ENCODE data around the gene SLC38A9. TPM values are rescaled to one million over a fixed set of nuclear protein-coding genes. Genes with fewer than 3 reads are reported as not detected.
"Not testable (repeated sequence)": the region's sequence is repeated elsewhere in the genome, so short reads cannot be mapped to it uniquely, and the experiment has no call there.

Gene SLC38A9
- total RNA-seq, 1 donor from 2014 or later, result 49.9 TPM

GRCh38 chr5:55699041-55699688 is 13.0 kb downstream of the SLC38A9 start:
- no peak overlapping the region for H3K4me3 Mint-ChIP-seq (ENCODE audit: low read depth)

GRCh38 chr5:55696704-55697103 is 15.4 kb downstream of the SLC38A9 start:
- not testable (repeated sequence) for H3K9me3 Mint-ChIP-seq (ENCODE audit: low read depth); H3K4me1 Mint-ChIP-seq (ENCODE audit: low read depth); DNase-seq (ENCODE audit: low spot score, unreplicated experiment); H3K4me3 Mint-ChIP-seq (ENCODE audit: low read depth); H3K27me3 Mint-ChIP-seq
- Mint-ChIP-seq H3K27ac (peak overlapping the region; percentile 29), H3K36me3 (ENCODE audit: insufficient read depth) (peaks cover 28% of the 10 kb centered on the region)

More at GRCh38 chr5:55699041-55699688, 13.0 kb downstream of the SLC38A9 start:
- DNase-seq (ENCODE audit: low spot score, unreplicated experiment), result no peak
- H3K4me1 Mint-ChIP-seq (ENCODE audit: low read depth), result no peaks in the 10 kb centered on the region
- H3K27ac Mint-ChIP-seq, result no peak overlapping the region
- H3K9me3 Mint-ChIP-seq (ENCODE audit: low read depth), result no peaks in the 10 kb centered on the region
- no peak for TF ChIP-seq CTCF (IDR thresholded peaks at IDR 0.05; ENCODE audit: unreplicated experiment)
- peaks cover 33% of the 10 kb centered on the region for H3K36me3 Mint-ChIP-seq (ENCODE audit: insufficient read depth)
- no peaks in the 10 kb centered on the region for H3K27me3 Mint-ChIP-seq

GRCh38 chr5:55694152-55694830 is 17.8 kb downstream of the SLC38A9 start:
- no peak overlapping the region for H3K4me3 Mint-ChIP-seq (ENCODE audit: low read depth)

GRCh38 chr5:55692509-55692908 is 19.6 kb downstream of the SLC38A9 start:
- no peak for TF ChIP-seq CTCF (IDR thresholded peaks at IDR 0.05; ENCODE audit: unreplicated experiment)
- H3K36me3 Mint-ChIP-seq (ENCODE audit: insufficient read depth), result peaks cover 16% of the 10 kb centered on the region
- no peak overlapping the region for H3K27ac Mint-ChIP-seq
- H3K27me3 Mint-ChIP-seq, result no peaks in the 10 kb centered on the region
- no peak overlapping the region for H3K4me3 Mint-ChIP-seq (ENCODE audit: low read depth)
- H3K9me3 Mint-ChIP-seq (ENCODE audit: low read depth), result no peaks in the 10 kb centered on the region
- no peak for DNase-seq (ENCODE audit: low spot score, unreplicated experiment)
- peaks cover 17% of the 10 kb centered on the region for H3K4me1 Mint-ChIP-seq (ENCODE audit: low read depth)

More at GRCh38 chr5:55694152-55694830, 17.8 kb downstream of the SLC38A9 start:
- Mint-ChIP-seq H3K36me3 (ENCODE audit: insufficient read depth) (peaks cover 18% of the 10 kb centered on the region), H3K4me1 (ENCODE audit: low read depth) (peaks cover 17% of the 10 kb centered on the region), H3K27ac (no peak overlapping the region), H3K9me3 (ENCODE audit: low read depth) (no peaks in the 10 kb centered on the region), H3K27me3 (no peaks in the 10 kb centered on the region)
- no peak for DNase-seq (ENCODE audit: low spot score, unreplicated experiment)
- peak; percentile 41 for TF ChIP-seq CTCF (IDR thresholded peaks at IDR 0.05; ENCODE audit: unreplicated experiment)

- no peak for DNase-seq (ENCODE audit: low spot score, unreplicated experiment)
- Mint-ChIP-seq H3K27me3 (no peaks in the 10 kb centered on the region), H3K4me3 (ENCODE audit: low read depth) (no peak overlapping the region), H3K9me3 (ENCODE audit: low read depth) (no peaks in the 10 kb centered on the region), H3K27ac (no peak overlapping the region), H3K36me3 (ENCODE audit: insufficient read depth) (peaks cover 13% of the 10 kb centered on the region), H3K4me1 (ENCODE audit: low read depth) (peaks cover 17% of the 10 kb centered on the region)
- TF ChIP-seq CTCF (IDR thresholded peaks at IDR 0.05; ENCODE audit: unreplicated experiment), result no peak
These were observed 20.1 kb downstream of the SLC38A9 start for GRCh38 chr5:55692106-55692417.
